H1 (cell line): ENCODE results near the gene GMIP. TPM values are rescaled to one million over a fixed set of nuclear protein-coding genes. Genes with fewer than 3 reads are reported as not detected.

ENCODE experiments used
- EGR1 ChIP-seq: IDR thresholded peaks from 2 replicates; pipeline ENCODE4 v1.6.1; 2011; ENCODE audit warnings: low read depth, low read length, borderline replicate concordance
- HDAC2 ChIP-seq, 2 experiments: fragments of 300-600 bp in 1 of 2; sonication (generic) in 1 of 2; IDR thresholded peaks; 2 replicates each; pipeline ENCODE4 v1.6.1; 2011 to 2012; ENCODE audit warnings: low read depth in 2 of 2, low read length in 2 of 2, mild to moderate bottlenecking in 2 of 2, moderate library complexity in 2 of 2, borderline replicate concordance in 1 of 2, inconsistent platforms in 1 of 2
- JUND ChIP-seq: IDR thresholded peaks from 2 replicates; pipeline ENCODE4 v1.6.1; 2011; ENCODE audit warnings: mild to moderate bottlenecking, improper control_type of control experiment, low read length
- KDM5A ChIP-seq: fragments of 200-600 bp; IDR thresholded peaks from 2 replicates; pipeline ENCODE4 v1.7.1; 2012; ENCODE audit warnings: mild to moderate bottlenecking, low read length, inconsistent platforms, mixed read lengths
- NANOG ChIP-seq: IDR thresholded peaks from 2 replicates; pipeline ENCODE4 v1.6.1; 2011; ENCODE audit warnings: low read length, low read depth, mild to moderate bottlenecking, inconsistent platforms; ENCODE audit not compliant: insufficient read depth, poor library complexity, severe bottlenecking
- ZNF274 ChIP-seq: IDR thresholded peaks from 2 replicates; pipeline ENCODE4 v1.7.0; 2012; ENCODE audit warnings: low read length, borderline replicate concordance; ENCODE audit errors: extremely low read depth
- polyA plus RNA-seq, 7 experiments: library from polyadenylated mRNA; depleted of rRNA in 3 of 7; stranded (reverse) in 5 of 7; unstranded in 2 of 7; fragments of >200 nt in 5 of 7; fragments of 200-250 nt in 2 of 7; gene quantifications; 1 replicate in 5 of 7; 2 replicates in 1 of 7; 4 replicates in 1 of 7; pipeline versions ENCODE4 v1.2.1 to v1.2.3, GENCODE V29; 2011 to 2013; ENCODE audit warnings: missing spikeins in 2 of 7, mixed read lengths in 2 of 7
- total RNA-seq: library from RNA; stranded (reverse); fragmentation: NEBNext Ultra II Directional; extraction: Animal tissue kit (Norgen Biotek cat#: 25700); gene quantifications from 2 replicates; pipeline ENCODE4 v1.2.1, GENCODE V29; 2021
- TF ChIP-seq, protein P1 (sequence below): fragments of 300-600 bp; sonication (generic); IDR thresholded peaks from 2 replicates; pipeline ENCODE4 v1.7.1; 2012; ENCODE audit warnings: low read length, moderate library complexity, mild to moderate bottlenecking, inconsistent platforms; ENCODE audit not compliant: insufficient replicate concordance
- TF ChIP-seq, protein P2 (sequence below), 3 experiments: IDR thresholded peaks; 1 replicate in 2 of 3; 2 replicates in 1 of 3; pipeline versions ENCODE4 v1.5.1 to v1.6.1; 2011; ENCODE audit warnings: low read length in 3 of 3, mild to moderate bottlenecking in 3 of 3, inconsistent platforms in 2 of 3, low read depth in 1 of 3, moderate library complexity in 1 of 3; ENCODE audit not compliant: insufficient read depth in 1 of 3; ENCODE audit errors: control extremely low read depth in 1 of 3

GMIP gene
- total and polyA plus RNA-seq, 2 of the 8 experiments (the other 6 are each of a cell fraction or from before 2014, with no cell fraction given), result 5.7 to 18.1 TPM

DNA sequence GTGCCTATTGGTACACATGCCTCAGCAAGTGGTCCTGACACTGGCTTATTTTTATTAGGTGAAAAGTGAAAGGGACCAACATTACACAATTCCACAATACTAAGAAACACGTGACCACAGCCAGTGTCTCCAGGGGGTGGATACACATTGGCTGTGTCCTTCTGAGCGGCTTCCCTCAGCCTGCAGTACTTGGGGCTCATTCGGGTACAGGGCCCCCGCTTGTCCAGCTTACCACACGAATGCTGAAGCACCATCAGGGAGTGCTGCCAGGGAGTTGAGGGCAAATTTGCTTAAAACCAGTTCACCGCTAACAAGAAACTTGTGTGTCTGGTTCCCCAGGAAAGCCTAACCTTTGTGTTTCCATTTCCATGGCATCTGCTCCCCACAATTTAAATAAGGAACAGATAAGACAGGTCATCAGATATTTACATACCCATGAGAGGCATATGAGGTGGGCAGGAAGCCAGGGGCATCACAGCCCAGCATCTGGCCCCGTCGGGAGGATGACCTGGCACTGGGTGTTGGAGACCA, 48.2 kb downstream of the GMIP start (continued):
- TF ChIP-seq, protein P1, sequence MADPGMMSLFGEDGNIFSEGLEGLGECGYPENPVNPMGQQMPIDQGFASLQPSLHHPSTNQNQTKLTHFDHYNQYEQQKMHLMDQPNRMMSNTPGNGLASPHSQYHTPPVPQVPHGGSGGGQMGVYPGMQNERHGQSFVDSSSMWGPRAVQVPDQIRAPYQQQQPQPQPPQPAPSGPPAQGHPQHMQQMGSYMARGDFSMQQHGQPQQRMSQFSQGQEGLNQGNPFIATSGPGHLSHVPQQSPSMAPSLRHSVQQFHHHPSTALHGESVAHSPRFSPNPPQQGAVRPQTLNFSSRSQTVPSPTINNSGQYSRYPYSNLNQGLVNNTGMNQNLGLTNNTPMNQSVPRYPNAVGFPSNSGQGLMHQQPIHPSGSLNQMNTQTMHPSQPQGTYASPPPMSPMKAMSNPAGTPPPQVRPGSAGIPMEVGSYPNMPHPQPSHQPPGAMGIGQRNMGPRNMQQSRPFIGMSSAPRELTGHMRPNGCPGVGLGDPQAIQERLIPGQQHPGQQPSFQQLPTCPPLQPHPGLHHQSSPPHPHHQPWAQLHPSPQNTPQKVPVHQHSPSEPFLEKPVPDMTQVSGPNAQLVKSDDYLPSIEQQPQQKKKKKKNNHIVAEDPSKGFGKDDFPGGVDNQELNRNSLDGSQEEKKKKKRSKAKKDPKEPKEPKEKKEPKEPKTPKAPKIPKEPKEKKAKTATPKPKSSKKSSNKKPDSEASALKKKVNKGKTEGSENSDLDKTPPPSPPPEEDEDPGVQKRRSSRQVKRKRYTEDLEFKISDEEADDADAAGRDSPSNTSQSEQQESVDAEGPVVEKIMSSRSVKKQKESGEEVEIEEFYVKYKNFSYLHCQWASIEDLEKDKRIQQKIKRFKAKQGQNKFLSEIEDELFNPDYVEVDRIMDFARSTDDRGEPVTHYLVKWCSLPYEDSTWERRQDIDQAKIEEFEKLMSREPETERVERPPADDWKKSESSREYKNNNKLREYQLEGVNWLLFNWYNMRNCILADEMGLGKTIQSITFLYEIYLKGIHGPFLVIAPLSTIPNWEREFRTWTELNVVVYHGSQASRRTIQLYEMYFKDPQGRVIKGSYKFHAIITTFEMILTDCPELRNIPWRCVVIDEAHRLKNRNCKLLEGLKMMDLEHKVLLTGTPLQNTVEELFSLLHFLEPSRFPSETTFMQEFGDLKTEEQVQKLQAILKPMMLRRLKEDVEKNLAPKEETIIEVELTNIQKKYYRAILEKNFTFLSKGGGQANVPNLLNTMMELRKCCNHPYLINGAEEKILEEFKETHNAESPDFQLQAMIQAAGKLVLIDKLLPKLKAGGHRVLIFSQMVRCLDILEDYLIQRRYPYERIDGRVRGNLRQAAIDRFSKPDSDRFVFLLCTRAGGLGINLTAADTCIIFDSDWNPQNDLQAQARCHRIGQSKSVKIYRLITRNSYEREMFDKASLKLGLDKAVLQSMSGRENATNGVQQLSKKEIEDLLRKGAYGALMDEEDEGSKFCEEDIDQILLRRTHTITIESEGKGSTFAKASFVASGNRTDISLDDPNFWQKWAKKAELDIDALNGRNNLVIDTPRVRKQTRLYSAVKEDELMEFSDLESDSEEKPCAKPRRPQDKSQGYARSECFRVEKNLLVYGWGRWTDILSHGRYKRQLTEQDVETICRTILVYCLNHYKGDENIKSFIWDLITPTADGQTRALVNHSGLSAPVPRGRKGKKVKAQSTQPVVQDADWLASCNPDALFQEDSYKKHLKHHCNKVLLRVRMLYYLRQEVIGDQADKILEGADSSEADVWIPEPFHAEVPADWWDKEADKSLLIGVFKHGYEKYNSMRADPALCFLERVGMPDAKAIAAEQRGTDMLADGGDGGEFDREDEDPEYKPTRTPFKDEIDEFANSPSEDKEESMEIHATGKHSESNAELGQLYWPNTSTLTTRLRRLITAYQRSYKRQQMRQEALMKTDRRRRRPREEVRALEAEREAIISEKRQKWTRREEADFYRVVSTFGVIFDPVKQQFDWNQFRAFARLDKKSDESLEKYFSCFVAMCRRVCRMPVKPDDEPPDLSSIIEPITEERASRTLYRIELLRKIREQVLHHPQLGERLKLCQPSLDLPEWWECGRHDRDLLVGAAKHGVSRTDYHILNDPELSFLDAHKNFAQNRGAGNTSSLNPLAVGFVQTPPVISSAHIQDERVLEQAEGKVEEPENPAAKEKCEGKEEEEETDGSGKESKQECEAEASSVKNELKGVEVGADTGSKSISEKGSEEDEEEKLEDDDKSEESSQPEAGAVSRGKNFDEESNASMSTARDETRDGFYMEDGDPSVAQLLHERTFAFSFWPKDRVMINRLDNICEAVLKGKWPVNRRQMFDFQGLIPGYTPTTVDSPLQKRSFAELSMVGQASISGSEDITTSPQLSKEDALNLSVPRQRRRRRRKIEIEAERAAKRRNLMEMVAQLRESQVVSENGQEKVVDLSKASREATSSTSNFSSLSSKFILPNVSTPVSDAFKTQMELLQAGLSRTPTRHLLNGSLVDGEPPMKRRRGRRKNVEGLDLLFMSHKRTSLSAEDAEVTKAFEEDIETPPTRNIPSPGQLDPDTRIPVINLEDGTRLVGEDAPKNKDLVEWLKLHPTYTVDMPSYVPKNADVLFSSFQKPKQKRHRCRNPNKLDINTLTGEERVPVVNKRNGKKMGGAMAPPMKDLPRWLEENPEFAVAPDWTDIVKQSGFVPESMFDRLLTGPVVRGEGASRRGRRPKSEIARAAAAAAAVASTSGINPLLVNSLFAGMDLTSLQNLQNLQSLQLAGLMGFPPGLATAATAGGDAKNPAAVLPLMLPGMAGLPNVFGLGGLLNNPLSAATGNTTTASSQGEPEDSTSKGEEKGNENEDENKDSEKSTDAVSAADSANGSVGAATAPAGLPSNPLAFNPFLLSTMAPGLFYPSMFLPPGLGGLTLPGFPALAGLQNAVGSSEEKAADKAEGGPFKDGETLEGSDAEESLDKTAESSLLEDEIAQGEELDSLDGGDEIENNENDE, result no peak
- no peak for TF ChIP-seq JUND
- TF ChIP-seq HDAC2 (IDR thresholded peaks at IDR 0.05; ENCODE audit: borderline replicate concordance in 1 of 2, low read depth in 2 of 2, low read length in 2 of 2), result no peak
- no peak for TF ChIP-seq KDM5A
- no peak for TF ChIP-seq ZNF274
- TF ChIP-seq, protein P2, sequence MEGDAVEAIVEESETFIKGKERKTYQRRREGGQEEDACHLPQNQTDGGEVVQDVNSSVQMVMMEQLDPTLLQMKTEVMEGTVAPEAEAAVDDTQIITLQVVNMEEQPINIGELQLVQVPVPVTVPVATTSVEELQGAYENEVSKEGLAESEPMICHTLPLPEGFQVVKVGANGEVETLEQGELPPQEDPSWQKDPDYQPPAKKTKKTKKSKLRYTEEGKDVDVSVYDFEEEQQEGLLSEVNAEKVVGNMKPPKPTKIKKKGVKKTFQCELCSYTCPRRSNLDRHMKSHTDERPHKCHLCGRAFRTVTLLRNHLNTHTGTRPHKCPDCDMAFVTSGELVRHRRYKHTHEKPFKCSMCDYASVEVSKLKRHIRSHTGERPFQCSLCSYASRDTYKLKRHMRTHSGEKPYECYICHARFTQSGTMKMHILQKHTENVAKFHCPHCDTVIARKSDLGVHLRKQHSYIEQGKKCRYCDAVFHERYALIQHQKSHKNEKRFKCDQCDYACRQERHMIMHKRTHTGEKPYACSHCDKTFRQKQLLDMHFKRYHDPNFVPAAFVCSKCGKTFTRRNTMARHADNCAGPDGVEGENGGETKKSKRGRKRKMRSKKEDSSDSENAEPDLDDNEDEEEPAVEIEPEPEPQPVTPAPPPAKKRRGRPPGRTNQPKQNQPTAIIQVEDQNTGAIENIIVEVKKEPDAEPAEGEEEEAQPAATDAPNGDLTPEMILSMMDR (IDR thresholded peaks at IDR 0.05; ENCODE audit: control extremely low read depth in 1 of 3, insufficient read depth in 1 of 3, low read depth in 1 of 3, low read length in 3 of 3), result no peak
- no peak for TF ChIP-seq EGR1
- TF ChIP-seq NANOG, result no peak
